ENCODE measurements around the gene ARID2. TPM values are rescaled to one million over a fixed set of nuclear protein-coding genes. Genes with fewer than 3 reads are reported as not detected.

The ARID2 gene
- total and polyA plus RNA-seq, 8 donors: 6.1 to 25.6 (median 13.8) TPM

DNA sequence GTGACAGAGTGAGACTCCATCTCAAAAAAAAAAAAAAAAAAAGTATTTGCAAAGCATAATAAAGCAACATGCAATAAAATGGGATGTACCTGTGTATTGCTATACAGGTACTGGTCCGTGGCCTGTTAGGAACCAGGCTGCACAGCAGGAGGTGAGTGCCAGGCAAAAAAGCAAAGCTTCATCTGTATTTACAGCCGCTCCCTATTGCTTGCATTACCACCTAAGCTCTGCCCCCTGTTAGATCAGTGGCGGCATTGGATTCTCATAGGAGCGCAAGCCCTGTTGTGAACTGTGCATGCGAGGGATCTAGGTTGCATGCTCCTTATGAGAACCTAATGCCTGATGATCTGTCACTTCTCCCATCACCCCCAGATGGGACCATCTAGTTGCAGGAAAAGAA, 147.6 kb downstream of the ARID2 start:
- TF ChIP-seq, protein P1, sequence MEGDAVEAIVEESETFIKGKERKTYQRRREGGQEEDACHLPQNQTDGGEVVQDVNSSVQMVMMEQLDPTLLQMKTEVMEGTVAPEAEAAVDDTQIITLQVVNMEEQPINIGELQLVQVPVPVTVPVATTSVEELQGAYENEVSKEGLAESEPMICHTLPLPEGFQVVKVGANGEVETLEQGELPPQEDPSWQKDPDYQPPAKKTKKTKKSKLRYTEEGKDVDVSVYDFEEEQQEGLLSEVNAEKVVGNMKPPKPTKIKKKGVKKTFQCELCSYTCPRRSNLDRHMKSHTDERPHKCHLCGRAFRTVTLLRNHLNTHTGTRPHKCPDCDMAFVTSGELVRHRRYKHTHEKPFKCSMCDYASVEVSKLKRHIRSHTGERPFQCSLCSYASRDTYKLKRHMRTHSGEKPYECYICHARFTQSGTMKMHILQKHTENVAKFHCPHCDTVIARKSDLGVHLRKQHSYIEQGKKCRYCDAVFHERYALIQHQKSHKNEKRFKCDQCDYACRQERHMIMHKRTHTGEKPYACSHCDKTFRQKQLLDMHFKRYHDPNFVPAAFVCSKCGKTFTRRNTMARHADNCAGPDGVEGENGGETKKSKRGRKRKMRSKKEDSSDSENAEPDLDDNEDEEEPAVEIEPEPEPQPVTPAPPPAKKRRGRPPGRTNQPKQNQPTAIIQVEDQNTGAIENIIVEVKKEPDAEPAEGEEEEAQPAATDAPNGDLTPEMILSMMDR (IDR thresholded peaks at IDR 0.05): no peak
- no peaks in the 10 kb centered on the region for H3K9me3 ChIP-seq
- H3K27me3 ChIP-seq: no peaks in the 10 kb centered on the region
- no peak overlapping the region for H3K27ac ChIP-seq
- no peak for ATAC-seq
- H3K36me3 ChIP-seq: peaks cover 0 to 13% (median 0%) of the 10 kb centered on the region in 3 donors
- H3K4me1 ChIP-seq: peaks cover 0 to 6% (median 0%) of the 10 kb centered on the region in 3 donors
- intact Hi-C loops (cut with DNase I): no loop called here
- no peak for DNase-seq
- no peak for FAIRE-seq
- 96 to 99% methylated on average over 5 of the region's 5 CpGs for WGBS, 2 donors
- no peak overlapping the region for H3K4me3 ChIP-seq

DNA sequence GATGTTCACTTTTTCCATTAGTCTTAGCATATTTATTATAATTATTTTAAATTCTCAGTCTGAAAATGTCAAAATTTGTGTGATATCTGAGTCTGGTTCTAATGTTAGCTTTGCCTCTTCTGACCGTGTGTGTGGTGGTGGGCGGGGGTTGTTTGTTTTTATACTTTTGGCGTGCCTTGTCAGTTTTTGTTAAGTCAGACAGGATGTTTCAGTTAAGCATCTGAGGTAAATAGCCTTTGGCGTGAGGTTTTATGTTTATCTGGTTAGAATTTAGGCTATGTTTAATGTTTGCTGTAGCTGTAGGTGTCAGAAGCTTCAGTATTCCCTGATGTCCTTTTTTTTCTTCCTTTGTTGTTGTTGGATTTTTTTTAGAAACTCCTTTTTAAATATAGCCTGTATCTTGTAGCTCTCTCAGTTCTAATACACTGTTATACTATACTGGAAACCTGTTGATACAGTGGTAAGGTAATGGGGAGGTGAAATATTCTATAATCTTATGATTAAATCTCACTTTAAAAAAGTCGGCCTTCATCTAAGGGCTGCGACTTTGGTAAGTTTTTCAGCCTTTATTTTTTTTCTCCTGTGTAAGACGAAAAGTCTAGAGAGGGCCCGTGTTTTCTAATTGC, 149.2 kb downstream of the ARID2 start:
- Histone ChIP-seq H3K4me1 (peaks cover 0 to 6% (median 0%) of the 10 kb centered on the region in 3 donors), H3K9me3 (no peaks in the 10 kb centered on the region), H3K27me3 (no peaks in the 10 kb centered on the region), H3K36me3 (peaks cover 0 to 13% (median 0%) of the 10 kb centered on the region in 3 donors), H3K27ac (no peak overlapping the region), H3K4me3 (no peak overlapping the region)
- intact Hi-C loops (cut with DNase I): no loop called here
- TF ChIP-seq, protein P1 (IDR thresholded peaks at IDR 0.05): no peak
- no peak for DNase-seq
- no peak for FAIRE-seq
- ATAC-seq: no peak
- 58% methylated on average over 8 of the region's 8 CpGs for WGBS, 2 donors

DNA sequence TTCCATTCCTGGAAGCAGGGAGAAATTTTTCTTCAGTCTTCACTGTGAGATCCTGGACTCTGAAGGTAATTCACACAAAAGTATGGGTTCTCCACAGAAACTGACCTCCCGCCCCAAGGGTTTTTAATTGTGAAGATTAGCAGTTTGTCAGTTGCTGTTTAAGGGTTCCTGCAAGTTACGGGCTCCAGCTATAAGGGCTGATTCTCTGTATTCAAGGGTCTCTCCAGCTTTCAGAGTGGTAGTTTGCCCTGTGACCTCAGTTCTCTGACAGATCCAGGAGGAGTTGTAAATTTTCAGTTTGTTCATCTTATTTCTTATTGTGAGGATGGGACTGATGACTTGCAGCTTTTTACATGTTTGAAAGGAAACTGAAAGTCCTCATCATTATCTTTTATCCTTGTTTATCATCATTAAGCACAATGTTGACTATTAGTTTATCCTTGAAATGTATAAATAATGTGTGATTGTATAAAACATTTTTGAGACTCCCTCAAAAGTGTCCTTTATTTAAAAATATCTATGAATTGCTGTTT, 149.9 kb downstream of the ARID2 start:
- Histone ChIP-seq H3K9me3 (no peaks in the 10 kb centered on the region), H3K27me3 (no peaks in the 10 kb centered on the region), H3K27ac (no peak overlapping the region), H3K4me1 (peaks cover 0 to 6% (median 0%) of the 10 kb centered on the region in 3 donors), H3K36me3 (peaks cover 0 to 9% (median 0%) of the 10 kb centered on the region in 3 donors), H3K4me3 (no peak overlapping the region)
- DNase-seq: no peak
- TF ChIP-seq, protein P1 (IDR thresholded peaks at IDR 0.05): no peak
- ATAC-seq: no peak
- intact Hi-C loops (cut with DNase I): no loop called here
- WGBS, 2 donors: 91 to 93% methylated on average over 2 of the region's 2 CpGs
- no peak for FAIRE-seq

DNA sequence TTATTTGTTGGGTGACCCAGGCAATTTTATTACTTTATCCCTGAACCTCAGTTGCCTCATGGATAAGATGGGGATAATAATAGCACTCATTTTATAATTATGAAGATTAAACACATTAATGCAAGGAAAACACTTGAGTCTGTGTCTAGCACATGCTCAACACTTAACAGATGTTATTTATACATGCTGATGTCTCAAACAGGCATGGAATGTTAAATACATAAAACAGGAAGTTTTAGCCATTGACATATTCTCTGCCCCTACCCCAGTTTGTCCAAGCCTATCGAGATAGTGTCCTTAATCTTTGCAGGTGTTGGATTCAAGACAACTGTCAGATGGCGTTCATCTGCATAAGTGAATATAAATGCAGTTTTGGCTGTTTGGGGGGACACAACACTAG, 151.0 kb downstream of the ARID2 start:
- Histone ChIP-seq H3K27ac (no peak overlapping the region), H3K36me3 (peaks cover 0 to 2% (median 0%) of the 10 kb centered on the region in 3 donors), H3K27me3 (no peaks in the 10 kb centered on the region), H3K4me3 (no peak overlapping the region), H3K9me3 (no peaks in the 10 kb centered on the region), H3K4me1 (peaks cover 0 to 6% (median 0%) of the 10 kb centered on the region in 3 donors)
- intact Hi-C loops (cut with DNase I): no loop called here
- DNase-seq (no peak), FAIRE-seq (no peak), ATAC-seq (no peak)
- 89 to 91% methylated on average over 2 of the region's 2 CpGs for WGBS, 2 donors
- TF ChIP-seq, protein P1 (IDR thresholded peaks at IDR 0.05): no peak

DNA sequence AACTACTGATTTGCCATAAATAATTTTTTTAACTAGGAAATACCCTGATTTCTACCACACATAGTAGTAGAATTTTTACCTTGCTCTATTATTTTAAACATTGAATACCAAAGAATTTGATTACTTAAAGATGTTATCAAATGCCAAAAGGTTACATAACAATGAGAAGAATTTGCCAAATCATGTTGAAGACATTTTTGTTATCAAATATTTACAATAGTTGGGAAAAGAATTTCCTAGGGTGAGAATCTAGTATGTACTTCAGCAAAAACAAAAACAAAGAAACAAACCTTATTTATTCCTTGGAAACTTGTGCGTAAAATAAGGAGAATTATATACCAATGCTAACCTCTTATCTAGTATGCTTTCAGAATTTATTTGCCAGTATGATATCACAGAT, 153.7 kb downstream of the ARID2 start:
- DNase-seq: no peak
- no peaks in the 10 kb centered on the region for H3K9me3 ChIP-seq
- WGBS, 2 donors: 88 to 96% methylated on average over 1 of the region's 1 CpG
- no peaks in the 10 kb centered on the region for H3K27me3 ChIP-seq
- ATAC-seq: no peak
- peak; percentile 72 for FAIRE-seq
- TF ChIP-seq, protein P1 (IDR thresholded peaks at IDR 0.05): no peak
- H3K4me3 ChIP-seq: no peak overlapping the region
- intact Hi-C loops (cut with DNase I): no loop called here
- peaks cover 0 to 3% (median 0%) of the 10 kb centered on the region in 3 donors for H3K4me1 ChIP-seq
- peaks cover 0 to 4% (median 0%) of the 10 kb centered on the region in 3 donors for H3K36me3 ChIP-seq
- no peak overlapping the region for H3K27ac ChIP-seq

Measured in pancreas (tissue), 10 donors.